ENCODE results near the gene CXCR1. TPM values are rescaled to one million over a fixed set of nuclear protein-coding genes. Genes with fewer than 3 reads are reported as not detected.
A peak's percentile ranks its signal among the peaks of the same experiment; 100 is the strongest.

The CXCR1 gene
- total and polyA plus RNA-seq, 9 of the 15 experiments (the other 6 are each of a cell fraction or from before 2014, with no cell fraction given), result not detected

DNA sequence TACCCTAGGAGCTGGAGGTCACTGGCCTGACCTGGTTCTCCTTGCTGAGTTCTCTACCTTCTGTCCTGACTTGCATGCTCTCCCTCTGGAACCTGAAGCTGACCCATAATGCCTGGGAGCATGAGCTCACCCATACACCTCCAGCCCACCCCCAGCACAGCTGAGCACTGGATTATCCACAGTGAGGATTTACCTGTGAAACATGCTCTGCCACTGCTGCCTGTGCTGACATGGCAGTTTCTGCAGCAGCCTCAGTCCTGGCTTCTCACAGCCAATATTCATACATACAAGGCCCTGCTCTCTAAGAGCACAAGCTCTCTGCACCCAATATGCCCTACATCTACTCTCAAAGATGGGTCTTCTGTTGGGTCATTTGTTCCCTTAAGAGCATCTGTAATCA is 35.9 kb downstream of the CXCR1 start (continued):
- TF ChIP-seq MAFK (IDR thresholded peaks at IDR 0.05; ENCODE audit: low read length) (peak; percentile 55; the same call in 1 of the 2 replicates), ZNF41 (CRISPR knock-in tag; conservative IDR thresholded peaks at IDR 0.05) (no peak), TAF9B (IDR thresholded peaks at IDR 0.05; ENCODE audit: partially characterized antibody) (no peak), NR2C1 (IDR thresholded peaks at IDR 0.05) (no peak), NR2C1 (tag; IDR thresholded peaks at IDR 0.05) (no peak), MAFF (IDR thresholded peaks at IDR 0.05; ENCODE audit: low read length) (0 out of 2 replicates have a peak, but pooled peaks have one; percentile 28), MXI1 (IDR thresholded peaks at IDR 0.05; ENCODE audit: low read depth, low read length) (no peak), ZKSCAN1 (IDR thresholded peaks at IDR 0.05; ENCODE audit: low read depth, low read length) (no peak), SIN3A (IDR thresholded peaks at IDR 0.05; ENCODE audit: borderline replicate concordance in 2 of 2, control insufficient read depth in 1 of 2, low read depth in 2 of 2, low read length in 2 of 2) (no peak), TCF3 (CRISPR knock-in tag; IDR thresholded peaks at IDR 0.05) (no peak), SMC3 (conservative IDR thresholded peaks at IDR 0.05; ENCODE audit: insufficient read depth, low read depth, low read length) (no peak), C11orf30 (IDR thresholded peaks at IDR 0.05; ENCODE audit: low read depth) (peak; percentile 63; the same call in 1 of the 2 replicates)

DNA sequence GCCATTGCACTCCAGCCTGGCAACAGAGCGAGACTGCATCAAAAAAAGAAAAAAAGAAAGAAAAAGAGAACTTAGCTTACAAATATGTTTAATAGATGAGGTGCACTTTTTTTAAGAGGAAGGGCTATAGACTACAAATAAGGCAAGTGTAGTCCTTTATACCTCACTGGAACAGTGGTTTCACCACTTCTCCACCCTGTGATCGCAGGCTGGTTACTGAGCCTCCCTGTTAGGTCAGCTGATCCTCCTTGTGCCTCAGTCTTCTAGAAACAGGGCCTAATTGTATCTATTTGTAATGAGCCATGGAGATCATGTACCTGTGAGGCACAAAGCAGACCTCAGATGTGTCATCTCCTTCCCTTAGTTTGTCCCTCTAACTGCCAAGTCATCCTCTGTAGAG is 36.4 kb downstream of the CXCR1 start:
- no peak overlapping the region for H2AFZ ChIP-seq (ENCODE audit: low read depth, low read length)
- no peaks in the 10 kb centered on the region for H3K9me1 ChIP-seq (ENCODE audit: control insufficient read depth, insufficient read depth, low read length)
- no peak overlapping the region for H3K4me2 ChIP-seq (ENCODE audit: insufficient read depth, low read length)
- peaks cover 0 to 26% of the 10 kb centered on the region in 2 experiments; a peak in 4 of 5 replicates for H3K27me3 ChIP-seq (ENCODE audit: control insufficient read depth in 2 of 2, insufficient read depth in 2 of 2, low read length in 2 of 2)
- no peak for ATAC-seq
- ChIA-PET POLR2A (interaction anchor here (0.6 kb wide), 1 partner anchor 107 kb away, joined by 3 read pairs; no protein-coding TSS in a partner anchor), CTCF (ENCODE audit: low intra/inter-chr PET ratio) (no interaction called here)
- H3K79me2 ChIP-seq (ENCODE audit: control insufficient read depth, insufficient read depth, low read length), result no peaks in the 10 kb centered on the region
- intact Hi-C loops (cut with micrococcal nuclease), result no loop called here
- no peaks in the 10 kb centered on the region; a peak in 1 of 5 replicates for H3K4me1 ChIP-seq (replicated peaks in 1 of 2; ENCODE audit: control insufficient read depth in 2 of 2, insufficient read depth in 2 of 2, low read length in 2 of 2)
- H3K27ac ChIP-seq (ENCODE audit: extremely low read depth, low read depth, low read length), result no peak overlapping the region
- in situ Hi-C loops (cut with MboI), result no loop called here
- no peak overlapping the region for H3K9ac ChIP-seq (ENCODE audit: insufficient read depth in 1 of 2, low read depth in 2 of 2, low read length in 2 of 2)
- no peak for DNase-seq (ENCODE audit: extremely low read depth in 1 of 4, low spot score in 3 of 4)
- no peaks in the 10 kb centered on the region for H3K36me3 ChIP-seq (ENCODE audit: control insufficient read depth, insufficient read depth, low read length)
- FAIRE-seq, result no peak
- 25% methylated on average over 2 of the region's 2 CpGs for WGBS (ENCODE audit: insufficient coverage, low coverage, missing lambda C conversion rate)
- H4K20me1 ChIP-seq (replicated peaks; ENCODE audit: control insufficient read depth, insufficient read depth, low read length), result no peaks in the 10 kb centered on the region
- no TSS peak for BruUV-seq (replicated peaks)
- H3K4me3 ChIP-seq, result no peak overlapping the region
- no peaks in the 10 kb centered on the region for H3K9me3 ChIP-seq (replicated peaks; ENCODE audit: control insufficient read depth, insufficient read depth, low read depth, low read length)
- TF ChIP-seq HMG20B (CRISPR knock-in tag; IDR thresholded peaks at IDR 0.05) (no peak), TGIF2 (CRISPR knock-in tag; IDR thresholded peaks at IDR 0.05) (no peak), ZNF583 (CRISPR knock-in tag; IDR thresholded peaks at IDR 0.05) (no peak), RBFOX2 (IDR thresholded peaks at IDR 0.05; ENCODE audit: low read depth, low read length) (no peak), BRCA1 (IDR thresholded peaks at IDR 0.05) (no peak), BRCA1 (CRISPR knock-in tag; IDR thresholded peaks at IDR 0.05) (no peak), ZNF551 (CRISPR knock-in tag; IDR thresholded peaks at IDR 0.05) (no peak)
- TF ChIP-seq, protein P1, sequence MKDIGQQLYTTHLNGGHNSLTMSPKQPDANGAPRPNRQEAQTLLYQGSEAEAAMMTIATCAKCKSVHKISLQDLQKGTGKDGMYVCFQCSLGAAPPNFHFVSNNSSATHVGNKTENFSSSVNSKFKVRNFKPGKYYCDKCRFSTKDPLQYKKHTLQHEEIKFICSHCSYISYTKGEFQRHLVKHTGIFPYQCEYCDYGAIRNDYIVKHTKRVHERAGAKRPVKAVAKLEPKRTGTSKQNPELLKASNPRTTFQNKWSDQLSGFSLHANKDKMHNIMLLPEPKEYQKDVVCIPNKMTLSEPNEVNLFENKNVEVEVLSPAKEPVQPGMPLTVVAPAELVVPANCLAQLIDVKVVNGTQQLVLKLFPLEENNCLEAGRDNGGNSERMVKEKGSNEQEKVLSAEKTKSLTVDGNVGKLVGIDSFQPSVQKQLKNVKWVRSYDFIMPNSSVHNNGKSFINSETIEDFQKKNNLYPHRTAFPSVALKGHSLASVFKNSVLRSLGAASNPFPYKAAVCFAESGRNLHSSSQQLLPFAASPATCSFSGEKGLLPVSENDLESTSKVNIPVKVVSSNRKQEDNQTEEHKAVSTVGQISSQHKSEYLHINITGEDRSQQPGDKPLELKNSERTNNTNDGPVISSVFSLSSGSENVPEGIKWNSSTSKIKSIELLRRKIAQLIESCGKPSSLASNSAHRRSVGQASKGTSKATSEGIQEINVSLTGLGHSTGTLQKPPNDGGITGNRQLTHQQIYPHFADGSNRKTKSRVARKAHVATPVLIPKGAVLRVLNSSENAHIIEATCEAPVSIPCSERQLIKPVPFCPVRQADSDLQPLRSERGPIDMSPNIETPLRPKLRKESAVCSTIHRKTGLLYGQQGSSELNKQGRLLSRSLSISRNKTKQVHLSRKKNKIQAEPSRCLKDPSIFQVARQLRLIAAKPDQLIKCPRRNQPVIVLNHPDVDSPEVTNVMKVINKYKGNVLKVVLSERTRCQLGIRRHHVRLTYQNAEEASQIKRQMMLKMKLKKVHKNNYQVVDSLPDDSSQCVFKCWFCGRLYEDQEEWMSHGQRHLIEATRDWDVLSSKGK (CRISPR knock-in tag; IDR thresholded peaks at IDR 0.05), result no peak
